GM12891 (cell line): Measurements from ENCODE around the gene NBPF26.
"Not testable (repeated sequence)": the region's sequence is repeated elsewhere in the genome, so short reads cannot be mapped to it uniquely, and the experiment has no call there.

ENCODE experiments used
- POLR2A ChIP-seq: IDR thresholded peaks from 2 replicates; pipeline ENCODE4 v1.6.1; 2011; ENCODE audit warnings: low read depth, low read length, control low read depth
- POLR2AphosphoS5 ChIP-seq: IDR thresholded peaks from 2 replicates; pipeline ENCODE4 v1.6.1; 2011; ENCODE audit warnings: low read depth, low read length, control low read depth
- POU2F2 ChIP-seq: IDR thresholded peaks from 2 replicates; pipeline ENCODE4 v1.6.1; 2011; ENCODE audit warnings: low read depth, mild to moderate bottlenecking, control low read depth, low read length, moderate library complexity
- SPI1 ChIP-seq: IDR thresholded peaks from 2 replicates; pipeline ENCODE4 v1.6.1; 2011; ENCODE audit warnings: low read depth, low read length, control low read depth
- TAF1 ChIP-seq: IDR thresholded peaks from 2 replicates; pipeline ENCODE4 v1.6.1; 2011; ENCODE audit warnings: low read depth, low read length, control low read depth

DNA sequence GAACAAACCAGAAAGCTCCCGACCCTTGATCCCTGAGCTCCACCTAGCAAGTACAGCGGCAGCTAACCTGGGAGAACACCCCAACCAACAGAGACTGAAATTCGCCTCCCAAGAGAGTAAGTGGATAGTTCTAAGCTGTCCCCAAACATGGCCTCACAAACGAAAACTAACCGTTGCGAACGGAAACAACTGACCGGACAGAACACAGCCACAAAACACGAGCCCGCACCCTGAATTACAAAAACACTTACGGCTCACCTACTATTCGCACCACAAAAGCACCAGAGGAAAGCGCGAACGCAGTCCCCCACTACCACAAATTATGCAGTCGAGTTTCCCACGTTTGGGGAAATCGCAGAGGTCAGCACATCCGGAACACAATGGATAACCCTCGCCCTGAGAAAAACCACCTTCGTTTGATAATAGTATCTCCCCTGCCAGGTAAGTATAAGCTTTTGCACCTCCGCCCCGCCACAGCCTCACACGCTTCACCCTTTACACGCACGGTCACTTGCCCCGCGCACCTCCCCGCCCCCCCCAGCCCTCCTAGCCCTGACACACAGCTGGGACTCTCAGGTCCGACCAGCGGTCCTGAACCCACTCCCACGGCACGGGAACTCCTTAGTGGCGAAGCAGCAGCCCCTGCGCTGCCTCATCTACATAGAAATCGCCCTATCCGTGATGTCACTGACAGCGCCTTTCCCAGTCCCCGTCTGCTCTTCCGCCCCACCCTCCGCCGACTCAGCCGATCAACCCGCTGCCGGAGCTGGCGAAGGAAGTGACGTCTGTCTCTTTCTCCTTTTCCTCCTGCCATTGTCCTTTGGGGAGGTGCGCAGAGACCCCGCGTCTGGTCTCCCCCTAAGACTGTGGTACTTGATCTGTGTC is 127.0 kb downstream of the NBPF26 start:
- TF ChIP-seq POLR2AphosphoS5 (peak; percentile 98), POLR2A (peak; percentile 97), TAF1 (peak; percentile 77), POU2F2 (peak; percentile 98)
- not testable (repeated sequence) for TF ChIP-seq SPI1
